ENCODE results near the gene COL20A1.

COL20A1 gene

GRCh38 chr20:63278661-63279060 lies 14.3 kb upstream of the COL20A1 start:
- DNase-seq: no peak

- no peak for DNase-seq
Observed at GRCh38 chr20:63279931-63280330, 13.1 kb upstream of the COL20A1 start.

GRCh38 chr20:63280371-63280770 lies 12.6 kb upstream of the COL20A1 start:
- DNase-seq: no peak

GRCh38 chr20:63280929-63281545 lies 11.9 kb upstream of the COL20A1 start:
- no peak for DNase-seq

- no peak for DNase-seq
Observed at GRCh38 chr20:63281742-63282665, 11.0 kb upstream of the COL20A1 start.

- no peak for DNase-seq
Observed at GRCh38 chr20:63282946-63283345, 10.0 kb upstream of the COL20A1 start.

- no peak for DNase-seq
Observed at GRCh38 chr20:63283397-63284082, 9.4 kb upstream of the COL20A1 start.

- peak in 1 of 2 experiments; percentile 32 for DNase-seq
Observed at GRCh38 chr20:63284083-63284440, 8.9 kb upstream of the COL20A1 start.

- peak in 1 of 2 experiments; percentile 15 for DNase-seq
Observed at GRCh38 chr20:63284544-63284949, 8.4 kb upstream of the COL20A1 start.

- no peak for DNase-seq
Observed at GRCh38 chr20:63284981-63285524, 7.9 kb upstream of the COL20A1 start.

- no peak for DNase-seq
Observed at GRCh38 chr20:63285636-63286615, 7.1 kb upstream of the COL20A1 start.

GRCh38 chr20:63286781-63287696 lies 5.9 kb upstream of the COL20A1 start:
- no peak for DNase-seq

GRCh38 chr20:63287697-63288580 lies 5.0 kb upstream of the COL20A1 start:
- no peak for DNase-seq

- DNase-seq: no peak
Observed at GRCh38 chr20:63288581-63289251, 4.3 kb upstream of the COL20A1 start.

- DNase-seq: no peak
Observed at GRCh38 chr20:63289311-63290135, 3.5 kb upstream of the COL20A1 start.

GRCh38 chr20:63290136-63290676 lies 2.8 kb upstream of the COL20A1 start:
- DNase-seq: no peak

GRCh38 chr20:63290677-63291472 lies 2.1 kb upstream of the COL20A1 start:
- peak; percentile 76 to 77 for DNase-seq

All from activated CD4-positive, alpha-beta T cell treated with anti-CD3 and anti-CD28 coated beads, Interleukin-2, amount 50 U/mL, for 48 hours (primary cell).